ENCODE data around the gene RTBDN. TPM values are rescaled to one million over a fixed set of nuclear protein-coding genes. Genes with fewer than 3 reads are reported as not detected.
A peak's percentile ranks its signal among the peaks of the same experiment; 100 is the strongest.

The RTBDN gene
- total and polyA plus RNA-seq, 2 donors from 2014 or later, result not detected

- no peak for DNase-seq
- H3K27me3 ChIP-seq (ENCODE audit: control insufficient read depth, insufficient read depth, low read length), result peaks cover 18% of the 10 kb centered on the region
Measured at GRCh38 chr19:12843328-12843727, 8.9 kb upstream of the RTBDN start.

GRCh38 chr19:12842511-12842910 is 8.1 kb upstream of the RTBDN start:
- no peak for DNase-seq
- H3K9ac ChIP-seq (ENCODE audit: low read length in 3 of 3), result no peak overlapping the region
- H3K9me3 ChIP-seq (ENCODE audit: control insufficient read depth in 2 of 3, insufficient read depth in 1 of 3, low read length in 3 of 3), result no peaks in the 10 kb centered on the region
- no peaks in the 10 kb centered on the region for H3K36me3 ChIP-seq (ENCODE audit: control insufficient read depth in 2 of 3, insufficient read depth in 3 of 3, low read length in 3 of 3)
- H3K4me1 ChIP-seq (ENCODE audit: control insufficient read depth in 2 of 3, insufficient read depth in 2 of 3, low read depth in 1 of 3, low read length in 3 of 3), result peaks cover 0 to 5% (median 0%) of the 10 kb centered on the region in 3 donors
- TF ChIP-seq CTCF (IDR thresholded peaks at IDR 0.05; ENCODE audit: borderline replicate concordance, extremely low read depth, insufficient read depth), result no peak
- H3K27me3 ChIP-seq (ENCODE audit: control insufficient read depth, insufficient read depth, low read length), result peaks cover 24% of the 10 kb centered on the region
- intact Hi-C loops (cut with DNase I), result loop anchor here (5.0 kb wide), 1 partner anchor 80 kb away; no protein-coding TSS in a partner anchor
- no peak overlapping the region for H3K27ac ChIP-seq (ENCODE audit: low read depth in 2 of 2, low read length in 2 of 2)
- no peak overlapping the region for H3K4me3 ChIP-seq (ENCODE audit: low read length in 3 of 3)
- FAIRE-seq, result no peak

More at GRCh38 chr19:12843328-12843727, 8.9 kb upstream of the RTBDN start:
- intact Hi-C loops (cut with DNase I), result loop anchor here (5.0 kb wide), 1 partner anchor 81 kb away; no protein-coding TSS in a partner anchor
- Histone ChIP-seq H3K36me3 (ENCODE audit: control insufficient read depth in 2 of 3, insufficient read depth in 3 of 3, low read length in 3 of 3) (no peaks in the 10 kb centered on the region), H3K4me3 (ENCODE audit: low read length in 3 of 3) (no peak overlapping the region), H3K9me3 (ENCODE audit: control insufficient read depth in 2 of 3, insufficient read depth in 1 of 3, low read length in 3 of 3) (no peaks in the 10 kb centered on the region), H3K9ac (ENCODE audit: low read length in 3 of 3) (no peak overlapping the region), H3K4me1 (ENCODE audit: control insufficient read depth in 2 of 3, insufficient read depth in 2 of 3, low read depth in 1 of 3, low read length in 3 of 3) (peaks cover 0 to 7% (median 0%) of the 10 kb centered on the region in 3 donors), H3K27ac (ENCODE audit: low read depth in 2 of 2, low read length in 2 of 2) (no peak overlapping the region)
- FAIRE-seq, result no peak
- no peak for TF ChIP-seq CTCF (IDR thresholded peaks at IDR 0.05; ENCODE audit: borderline replicate concordance, extremely low read depth, insufficient read depth)

GRCh38 chr19:12841094-12841493 is 6.7 kb upstream of the RTBDN start:
- Histone ChIP-seq H3K4me1 (ENCODE audit: control insufficient read depth in 2 of 3, insufficient read depth in 2 of 3, low read depth in 1 of 3, low read length in 3 of 3) (peaks cover 0 to 2% (median 0%) of the 10 kb centered on the region in 3 donors), H3K9me3 (ENCODE audit: control insufficient read depth in 2 of 3, insufficient read depth in 1 of 3, low read length in 3 of 3) (no peaks in the 10 kb centered on the region), H3K36me3 (ENCODE audit: control insufficient read depth in 2 of 3, insufficient read depth in 3 of 3, low read length in 3 of 3) (no peaks in the 10 kb centered on the region), H3K4me3 (ENCODE audit: low read length in 3 of 3) (no peak overlapping the region), H3K27me3 (ENCODE audit: control insufficient read depth, insufficient read depth, low read length) (peaks cover 33% of the 10 kb centered on the region), H3K27ac (ENCODE audit: low read depth in 2 of 2, low read length in 2 of 2) (no peak overlapping the region), H3K9ac (ENCODE audit: low read length in 3 of 3) (no peak overlapping the region)
- no peak for FAIRE-seq
- intact Hi-C loops (cut with DNase I), result loop anchor here (5.0 kb wide), 1 partner anchor 79 kb away; no protein-coding TSS in a partner anchor
- DNase-seq, result peak in 4 of 5 donors; percentile 78 to 90 (median 80)
- TF ChIP-seq CTCF (IDR thresholded peaks at IDR 0.05; ENCODE audit: borderline replicate concordance, extremely low read depth, insufficient read depth), result no peak

All from kidney (tissue), 14 donors.